Upper lobe of left lung (tissue), 6 donors: ENCODE results near the gene STN1. TPM values are rescaled to one million over a fixed set of nuclear protein-coding genes. Genes with fewer than 3 reads are reported as not detected.

Experiments
- ATAC-seq, 2 donors: fragments of 200-7000 bp; cut with Tn5 transposase; one replicate each; pipeline ENCODE4 v1.9.1; 2022; ENCODE audit warnings: mild to moderate bottlenecking in 2 of 2, moderate library complexity in 2 of 2; ENCODE audit not compliant: low FRiP score in 2 of 2
- DNase-seq, 2 donors: peaks; one replicate each; pipeline ENCODE4 v3.0.0-alpha.2; 2019 to 2020
- H3K27ac ChIP-seq, 4 donors: fragments of 200-600 bp; sonication (generic); one replicate each; pipeline ENCODE4 v1.5.1; 2016 to 2019
- H3K27me3 ChIP-seq, 4 donors: fragments of 200-600 bp; sonication (generic); one replicate each; pipeline ENCODE4 v1.5.1; 2017 to 2019
- H3K36me3 ChIP-seq, 4 donors: fragments of 200-600 bp; sonication (generic); one replicate each; pipeline ENCODE4 v1.5.1; 2016 to 2019
- H3K4me1 ChIP-seq, 4 donors: fragments of 200-600 bp; sonication (generic); one replicate each; pipeline ENCODE4 v1.5.1; 2018 to 2019
- H3K4me3 ChIP-seq, 4 donors: fragments of 200-600 bp; sonication (generic); one replicate each; pipeline ENCODE4 v1.5.1; 2017 to 2019; ENCODE audit warnings: mild to moderate bottlenecking in 2 of 4, moderate library complexity in 1 of 4
- H3K9me3 ChIP-seq, 4 donors: fragments of 200-600 bp; sonication (generic); one replicate each; pipeline ENCODE4 v1.5.1; 2018 to 2019
- CTCF ChIP-seq, 6 experiments: fragments of 450-650 bp in 4 of 6; fragments of 200-600 bp in 2 of 6; sonication (generic) in 2 of 6; IDR thresholded peaks; one replicate each; pipeline ENCODE4 v1.5.1; 2016 to 2019; ENCODE audit warnings: antibody characterized with exemption in 6 of 6
- EP300 ChIP-seq, 4 donors: sonication (generic); formaldehyde crosslinking; IDR thresholded peaks; one replicate each; pipeline ENCODE4 v1.5.1; 2017; ENCODE audit warnings: antibody characterized with exemption in 4 of 4, control low read depth in 2 of 4
- POLR2A ChIP-seq, 4 donors: fragments of 450-650 bp; IDR thresholded peaks; one replicate each; pipeline ENCODE4 v1.5.1; 2016 to 2017; ENCODE audit warnings: antibody characterized with exemption in 4 of 4, mild to moderate bottlenecking in 2 of 4
- POLR2AphosphoS5 ChIP-seq, 2 donors: sonication (generic); formaldehyde crosslinking; IDR thresholded peaks; one replicate each; pipeline ENCODE4 v1.5.1; 2017; ENCODE audit warnings: antibody characterized with exemption in 2 of 2
- WGBS, 2 donors: methylation state at CpG; one replicate each; pipeline ENCODE4 v1.1.5; 2017 to 2018; 5-methylcytosine and 5-hydroxymethylcytosine counted together
- total RNA-seq, 6 donors: library from RNA; depleted of rRNA in 4 of 6; stranded (reverse); fragments of >200 nt in 4 of 6; gene quantifications; one replicate each; pipeline versions ENCODE4 v1.1.0 to v1.2.1, GENCODE V29; 2016 to 2021
- donor health status: DM: no; HTN: no; CAD: no; lungs with moderate emphysema.
- donor health status: DM: no; HTN: yes; CAD: no; lungs with severe emphysema.

STN1 gene
- total RNA-seq, 6 donors from 2014 or later, result 36.3 to 71.4 (median 53.4) TPM

- no peak overlapping the region for H3K4me3 ChIP-seq
- ATAC-seq (no peak), DNase-seq (no peak)
- H3K4me1 ChIP-seq, result peaks cover 43 to 55% (median 47%) of the 10 kb centered on the region in 4 donors
- TF ChIP-seq CTCF (IDR thresholded peaks at IDR 0.05) (no peak), EP300 (IDR thresholded peaks at IDR 0.05) (no peak), POLR2AphosphoS5 (IDR thresholded peaks at IDR 0.05) (no peak)
- H3K9me3 ChIP-seq, result no peaks in the 10 kb centered on the region
- H3K27me3 ChIP-seq, result no peaks in the 10 kb centered on the region
- H3K36me3 ChIP-seq, result no peaks in the 10 kb centered on the region
- 49 to 64% methylated on average over 7 of the region's 7 CpGs for WGBS, 2 donors
- H3K27ac ChIP-seq, result no peak overlapping the region
Measured at GRCh38 chr10:103842605-103843004, 75.4 kb downstream of the STN1 start.

- Histone ChIP-seq H3K27me3 (no peaks in the 10 kb centered on the region), H3K4me3 (no peak overlapping the region), H3K9me3 (no peaks in the 10 kb centered on the region), H3K4me1 (peaks cover 40 to 58% (median 50%) of the 10 kb centered on the region in 4 donors), H3K27ac (no peak overlapping the region), H3K36me3 (no peaks in the 10 kb centered on the region)
- TF ChIP-seq POLR2A (IDR thresholded peaks at IDR 0.05), result no peak
- no peak for TF ChIP-seq POLR2AphosphoS5 (IDR thresholded peaks at IDR 0.05)
- TF ChIP-seq CTCF (IDR thresholded peaks at IDR 0.05), result no peak
- TF ChIP-seq EP300 (IDR thresholded peaks at IDR 0.05), result no peak
- no peak for DNase-seq
- ATAC-seq, result no peak
- WGBS, 2 donors, result 83 to 88% methylated on average over 7 of the region's 7 CpGs
Measured at GRCh38 chr10:103841519-103841918, 76.5 kb downstream of the STN1 start.

GRCh38 chr10:103840740-103841070 is 77.3 kb downstream of the STN1 start:
- H3K4me1 ChIP-seq, result peaks cover 34 to 58% (median 46%) of the 10 kb centered on the region in 4 donors
- 70 to 75% methylated on average over 4 of the region's 4 CpGs for WGBS, 2 donors

GRCh38 chr10:103839872-103840739 is 77.9 kb downstream of the STN1 start:
- no peaks in the 10 kb centered on the region for H3K27me3 ChIP-seq
- H3K27ac ChIP-seq, result peak overlapping the region in 3 of 4 donors; percentile 4 to 57 (median 39)
- 45 to 54% methylated on average over 18 of the region's 18 CpGs for WGBS, 2 donors
- no peaks in the 10 kb centered on the region for H3K36me3 ChIP-seq
- ATAC-seq, result peak in 1 of 2 donors; percentile 38
- TF ChIP-seq EP300 (IDR thresholded peaks at IDR 0.05), result no peak
- no peak for TF ChIP-seq POLR2A (IDR thresholded peaks at IDR 0.05)
- no peak for TF ChIP-seq POLR2AphosphoS5 (IDR thresholded peaks at IDR 0.05)
- TF ChIP-seq CTCF (IDR thresholded peaks at IDR 0.05), result no peak
- peak in 1 of 2 donors; percentile 87 for DNase-seq
- H3K4me1 ChIP-seq, result peaks cover 37 to 59% (median 47%) of the 10 kb centered on the region in 4 donors
- H3K4me3 ChIP-seq, result no peak overlapping the region
- no peaks in the 10 kb centered on the region for H3K9me3 ChIP-seq

More at GRCh38 chr10:103840740-103841070, 77.3 kb downstream of the STN1 start:
- Histone ChIP-seq H3K4me3 (no peak overlapping the region), H3K9me3 (no peaks in the 10 kb centered on the region), H3K27ac (peak overlapping the region in 3 of 4 donors; percentile 4 to 57 (median 39)), H3K36me3 (no peaks in the 10 kb centered on the region), H3K27me3 (no peaks in the 10 kb centered on the region)
- DNase-seq (no peak), ATAC-seq (no peak)
- TF ChIP-seq POLR2AphosphoS5 (IDR thresholded peaks at IDR 0.05), result no peak
- no peak for TF ChIP-seq EP300 (IDR thresholded peaks at IDR 0.05)
- TF ChIP-seq POLR2A (IDR thresholded peaks at IDR 0.05), result no peak
- TF ChIP-seq CTCF (IDR thresholded peaks at IDR 0.05), result no peak
